Right lobe of liver (tissue), 6 donors: ENCODE measurements around the gene LRP5. TPM values are rescaled to one million over a fixed set of nuclear protein-coding genes. Genes with fewer than 3 reads are reported as not detected.

Experiments used
- ATAC-seq, 4 donors: fragments of 200-7000 bp; cut with Tn5 transposase; one replicate each; pipeline ENCODE4 v1.9.1; 2020; ENCODE audit warnings: mild to moderate bottlenecking in 4 of 4, moderate library complexity in 4 of 4
- DNase-seq, 3 donors: peaks; one replicate each; pipeline ENCODE4 v3.0.0-alpha.2; 2020
- H3K27ac ChIP-seq, 3 donors: fragments of 200-600 bp; one replicate each; pipeline ENCODE4 v1.8.0; 2022
- H3K27me3 ChIP-seq, 2 donors: fragments of 200-600 bp; one replicate each; pipeline ENCODE4 v1.8.0; 2022
- H3K36me3 ChIP-seq, 4 donors: fragments of 200-600 bp; sonication (generic) in 1 of 4; one replicate each; pipeline versions ENCODE4 v1.5.1 to v1.8.0; 2017 to 2022; ENCODE audit warnings: control low read depth in 1 of 4
- H3K4me1 ChIP-seq, 4 donors: fragments of 200-600 bp; sonication (generic) in 1 of 4; one replicate each; pipeline versions ENCODE4 v1.5.1 to v1.8.0; 2017 to 2022; ENCODE audit warnings: control low read depth in 1 of 4
- H3K4me3 ChIP-seq, 3 donors: fragments of 200-600 bp; one replicate each; pipeline ENCODE4 v1.8.0; 2022
- H3K9me3 ChIP-seq, 4 donors: fragments of 200-600 bp; sonication (generic) in 1 of 4; one replicate each; pipeline versions ENCODE4 v1.5.1 to v1.8.0; 2017 to 2022; ENCODE audit warnings: control low read depth in 1 of 4
- POLR2A ChIP-seq: fragments of 450-650 bp; IDR thresholded peaks from one replicate; pipeline ENCODE4 v1.6.1; 2017; ENCODE audit warnings: antibody characterized with exemption, mild to moderate bottlenecking
- WGBS: methylation state at CpG from one replicate; pipeline ENCODE4 v1.1.6; 2018; ENCODE audit warnings: low coverage, low lambda C conversion rate; ENCODE audit not compliant: insufficient coverage; ENCODE audit errors: missing lambda C conversion rate; 5-methylcytosine and 5-hydroxymethylcytosine counted together
- intact Hi-C, 2 donors: fragments of 100-400 bp; cut with DNase I; formaldehyde crosslinking; loops; one replicate each; pipeline versions ENCODE4 v1.11.2 to v1.14.1; 2022
- total RNA-seq, 6 experiments: library from RNA; depleted of rRNA in 2 of 6; stranded (reverse); fragments of >200 nt in 2 of 6; fragmentation: NEBNext Ultra II Directional in 3 of 6; extraction: Animal tissue kit (Norgen Biotek cat#: 25700) in 3 of 6; gene quantifications; one replicate each; pipeline versions ENCODE4 v1.1.0 to v1.2.4, GENCODE V29; 2016 to 2023
- TF ChIP-seq, protein P1 (sequence below), 4 donors: fragments of 200-600 bp in 3 of 4; fragments of 450-650 bp in 1 of 4; IDR thresholded peaks; one replicate each; pipeline versions ENCODE4 v1.5.1 to v1.8.0; 2016 to 2022; ENCODE audit warnings: antibody characterized with exemption in 4 of 4, mild to moderate bottlenecking in 2 of 4
- donor health status: DM: no; HTN: yes; CAD: no.
- donor health status: DM: no; HTN: no; CAD: no.
- donor health status: DM: no; HTN: no; CAD: no.
- donor health status: DM: no; HTN: yes; CAD: no.
- donor health status: DM: no; HTN: yes; CAD: no.

The LRP5 gene
- total RNA-seq, 6 experiments from 2014 or later: 74.4 to 120 (median 88.2) TPM

GRCh38 chr11:68412593-68413475 is 100.4 kb downstream of the LRP5 start:
- intact Hi-C loops: no loop called here
- Histone ChIP-seq H3K4me1 (peaks cover 0 to 27% (median 4%) of the 10 kb centered on the region in 4 donors), H3K9me3 (no peaks in the 10 kb centered on the region), H3K27ac (peak overlapping the region in 1 of 3 donors; percentile 63), H3K36me3 (peaks cover 4 to 68% (median 39%) of the 10 kb centered on the region in 4 donors), H3K4me3 (no peak overlapping the region), H3K27me3 (no peaks in the 10 kb centered on the region)
- 58% methylated on average over 9 of the region's 24 CpGs for WGBS
- DNase-seq: peak in 1 of 3 donors; percentile 63
- TF ChIP-seq, protein P1, sequence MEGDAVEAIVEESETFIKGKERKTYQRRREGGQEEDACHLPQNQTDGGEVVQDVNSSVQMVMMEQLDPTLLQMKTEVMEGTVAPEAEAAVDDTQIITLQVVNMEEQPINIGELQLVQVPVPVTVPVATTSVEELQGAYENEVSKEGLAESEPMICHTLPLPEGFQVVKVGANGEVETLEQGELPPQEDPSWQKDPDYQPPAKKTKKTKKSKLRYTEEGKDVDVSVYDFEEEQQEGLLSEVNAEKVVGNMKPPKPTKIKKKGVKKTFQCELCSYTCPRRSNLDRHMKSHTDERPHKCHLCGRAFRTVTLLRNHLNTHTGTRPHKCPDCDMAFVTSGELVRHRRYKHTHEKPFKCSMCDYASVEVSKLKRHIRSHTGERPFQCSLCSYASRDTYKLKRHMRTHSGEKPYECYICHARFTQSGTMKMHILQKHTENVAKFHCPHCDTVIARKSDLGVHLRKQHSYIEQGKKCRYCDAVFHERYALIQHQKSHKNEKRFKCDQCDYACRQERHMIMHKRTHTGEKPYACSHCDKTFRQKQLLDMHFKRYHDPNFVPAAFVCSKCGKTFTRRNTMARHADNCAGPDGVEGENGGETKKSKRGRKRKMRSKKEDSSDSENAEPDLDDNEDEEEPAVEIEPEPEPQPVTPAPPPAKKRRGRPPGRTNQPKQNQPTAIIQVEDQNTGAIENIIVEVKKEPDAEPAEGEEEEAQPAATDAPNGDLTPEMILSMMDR (IDR thresholded peaks at IDR 0.05): no peak
- no peak for TF ChIP-seq POLR2A
- ATAC-seq: peak; percentile 24 to 54 (median 38)

- peak; percentile 37 to 85 (median 68) for ATAC-seq
- Histone ChIP-seq H3K27ac (peak overlapping the region in 1 of 3 donors; percentile 70), H3K36me3 (peaks cover 0 to 66% (median 38%) of the 10 kb centered on the region in 4 donors), H3K9me3 (no peaks in the 10 kb centered on the region), H3K27me3 (no peaks in the 10 kb centered on the region), H3K4me3 (no peak overlapping the region), H3K4me1 (peaks cover 0 to 27% (median 4%) of the 10 kb centered on the region in 4 donors)
- peak in 2 of 3 donors; percentile 81 to 82 for DNase-seq
- no peak for TF ChIP-seq POLR2A
- TF ChIP-seq, protein P1 (IDR thresholded peaks at IDR 0.05): no peak
- WGBS: 58% methylated on average over 6 of the region's 27 CpGs
- intact Hi-C loops: no loop called here
These were observed 101.2 kb downstream of the LRP5 start for GRCh38 chr11:68413591-68413999.

DNA sequence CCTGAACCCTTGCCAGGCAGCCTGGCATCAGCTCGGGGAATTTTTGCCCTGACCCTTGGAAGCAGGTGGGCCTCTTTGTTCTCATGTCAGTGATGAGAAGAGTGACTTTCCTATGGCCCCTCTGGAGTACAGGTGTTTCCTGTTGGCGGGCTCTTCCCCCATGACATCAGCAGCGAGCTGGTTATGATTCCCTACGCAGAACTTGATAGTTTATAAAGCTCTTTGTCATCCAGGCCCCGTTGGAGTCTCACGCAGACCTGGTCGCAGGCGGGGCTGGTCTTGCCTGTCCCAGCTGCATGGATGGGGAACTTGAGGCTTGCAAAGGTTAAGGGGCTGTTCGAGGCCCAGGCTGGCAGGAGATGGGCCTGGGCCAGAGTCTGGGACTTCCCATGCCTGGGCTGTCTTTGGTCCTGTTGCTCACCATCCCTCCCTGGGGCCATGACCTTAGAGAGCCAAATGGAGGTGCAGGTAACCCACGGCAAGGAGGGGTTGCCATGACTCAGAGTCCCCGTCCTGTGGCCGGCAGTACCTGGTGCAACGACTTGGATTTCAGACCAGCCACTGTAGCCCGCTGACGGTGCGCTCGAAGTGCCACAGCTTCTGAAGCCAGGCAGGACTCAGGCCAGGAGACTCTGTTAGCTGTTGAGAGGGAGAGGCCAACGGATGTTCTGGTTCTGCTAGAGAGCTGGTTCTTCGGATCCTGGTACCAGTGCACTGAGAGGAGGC is 102.3 kb downstream of the LRP5 start:
- WGBS: 68% methylated on average over 5 of the region's 19 CpGs
- Histone ChIP-seq H3K27me3 (no peaks in the 10 kb centered on the region), H3K4me3 (no peak overlapping the region), H3K9me3 (no peaks in the 10 kb centered on the region), H3K4me1 (peaks cover 0 to 27% (median 4%) of the 10 kb centered on the region in 4 donors), H3K27ac (no peak overlapping the region), H3K36me3 (peaks cover 0 to 68% (median 38%) of the 10 kb centered on the region in 4 donors)
- DNase-seq (no peak), ATAC-seq (no peak)
- TF ChIP-seq POLR2A: no peak
- TF ChIP-seq, protein P1 (IDR thresholded peaks at IDR 0.05): no peak
- intact Hi-C loops: no loop called here

- peaks cover 0 to 27% (median 4%) of the 10 kb centered on the region in 4 donors for H3K4me1 ChIP-seq
- DNase-seq: peak in 1 of 3 donors; percentile 42
- no peak for TF ChIP-seq POLR2A
- TF ChIP-seq, protein P1 (IDR thresholded peaks at IDR 0.05): no peak
These were observed 103.7 kb downstream of the LRP5 start for GRCh38 chr11:68416070-68416578.

More at GRCh38 chr11:68416070-68416578, 103.7 kb downstream of the LRP5 start:
- Histone ChIP-seq H3K4me3 (no peak overlapping the region), H3K27me3 (no peaks in the 10 kb centered on the region), H3K36me3 (peaks cover 0 to 63% (median 36%) of the 10 kb centered on the region in 4 donors), H3K27ac (no peak overlapping the region), H3K9me3 (no peaks in the 10 kb centered on the region)
- peak in 1 of 4 donors; percentile 2 for ATAC-seq
- 81% methylated on average over 11 of the region's 22 CpGs for WGBS
- intact Hi-C loops: no loop called here
